NK-92 (cell line): ENCODE measurements around the gene OVOL3.
A peak's percentile ranks its signal among the peaks of the same experiment; 100 is the strongest.

ENCODE experiments used
- DNase-seq: peaks from one replicate; lab custom pipeline; 2025; ENCODE audit not compliant: unreplicated experiment; lab: John Stamatoyannopoulos, UW

OVOL3 gene

GRCh38 chr19:36099166-36099785, 11.7 kb upstream of the OVOL3 start:
- no peak for DNase-seq

DNA sequence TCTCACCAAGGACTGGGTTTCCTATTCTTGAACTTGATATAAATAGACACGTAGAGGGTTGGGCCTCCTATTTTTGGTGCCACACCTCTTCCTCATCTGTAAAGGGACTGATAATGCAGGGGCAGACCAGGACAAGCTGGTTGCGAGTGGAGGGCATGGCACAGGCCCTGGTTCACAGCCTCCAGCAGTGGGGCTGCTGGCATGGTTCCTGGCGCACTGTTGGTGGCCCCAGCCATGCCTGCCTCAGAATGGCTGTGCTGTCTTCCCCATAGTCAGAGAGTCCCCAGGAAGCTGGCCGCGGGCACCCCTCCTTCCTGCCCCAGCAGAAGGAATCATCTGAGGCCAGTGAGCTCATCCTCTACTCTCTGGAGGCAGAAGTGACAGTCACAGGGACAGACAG, 10.5 kb upstream of the OVOL3 start:
- no peak for DNase-seq

DNA sequence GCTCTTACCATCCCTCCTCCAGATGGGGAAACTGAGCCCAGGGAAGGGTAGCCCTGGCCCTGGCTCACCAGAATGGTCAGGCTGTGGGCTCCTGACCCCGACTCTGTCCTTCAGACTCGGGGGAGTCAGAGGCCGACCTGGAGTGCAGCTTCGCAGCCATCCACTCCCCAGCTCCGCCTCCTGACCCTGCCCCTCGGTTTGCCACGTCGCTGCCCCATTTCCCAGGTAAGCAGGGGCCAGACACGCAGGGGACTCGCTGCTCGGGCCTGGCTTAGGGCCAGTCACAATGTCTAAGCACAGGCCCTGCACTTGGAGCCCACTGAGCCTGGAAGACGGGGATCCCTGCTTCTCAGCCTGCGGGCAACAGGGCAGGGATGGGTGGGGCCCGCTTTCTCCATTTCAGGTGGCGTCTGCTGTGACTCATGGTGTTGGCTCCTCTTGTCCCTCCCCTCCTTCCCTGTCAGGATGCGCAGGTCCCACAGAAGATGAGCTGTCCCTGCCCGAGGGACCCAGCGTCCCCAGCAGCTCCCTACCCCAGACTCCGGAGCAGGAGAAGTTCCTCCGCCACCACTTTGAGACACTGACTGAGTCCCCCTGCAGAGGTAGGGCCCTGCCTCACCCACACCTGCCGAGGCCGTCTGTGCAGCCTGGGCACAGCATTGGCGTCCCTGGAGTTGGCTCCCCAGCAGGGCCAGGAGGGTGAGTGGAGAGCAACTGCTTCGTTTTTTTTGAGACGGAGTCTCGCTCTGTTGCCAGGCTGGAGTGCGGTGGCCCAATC, 9.2 kb upstream of the OVOL3 start:
- no peak for DNase-seq

GRCh38 chr19:36103040-36103626, 7.8 kb upstream of the OVOL3 start:
- DNase-seq = no peak

DNA sequence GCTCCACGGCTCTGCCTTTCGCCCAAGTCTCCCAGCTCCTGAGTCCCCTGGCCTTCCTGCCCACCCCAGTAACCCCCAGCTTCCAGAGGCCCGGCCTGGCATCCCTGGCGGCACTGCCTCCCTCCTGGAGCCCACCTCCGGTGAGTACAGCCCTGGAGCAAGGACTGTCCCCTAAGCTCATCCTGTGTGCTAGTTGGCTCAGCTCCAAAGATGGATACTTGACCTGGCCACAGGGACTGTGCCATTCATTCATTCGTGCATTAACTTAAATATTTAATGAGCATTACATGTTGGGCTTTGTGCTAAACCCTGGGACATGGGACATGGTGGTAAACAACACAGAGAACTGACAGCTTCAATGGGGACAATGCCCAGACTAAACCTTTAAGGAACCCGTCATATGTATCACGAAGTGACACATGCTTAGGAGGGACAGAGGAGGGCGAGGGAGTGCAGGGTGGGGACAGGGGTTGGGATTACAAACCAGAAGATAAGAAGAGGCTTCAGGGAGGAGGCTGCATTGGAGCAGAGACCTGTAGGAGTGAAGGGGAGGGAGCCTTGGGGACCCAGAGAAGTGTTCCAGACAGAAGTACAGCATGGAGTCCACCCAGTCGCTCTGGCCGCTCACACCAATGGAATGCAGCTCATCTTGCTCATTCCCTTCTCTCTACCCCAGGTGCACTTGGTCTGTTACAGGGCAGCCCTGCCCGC, 6.9 kb upstream of the OVOL3 start:
- no peak for DNase-seq

- no peak for DNase-seq
Measured at GRCh38 chr19:36106441-36106840, 4.5 kb upstream of the OVOL3 start.

- no peak for DNase-seq
Measured at GRCh38 chr19:36106991-36107390, 4.0 kb upstream of the OVOL3 start.

DNA sequence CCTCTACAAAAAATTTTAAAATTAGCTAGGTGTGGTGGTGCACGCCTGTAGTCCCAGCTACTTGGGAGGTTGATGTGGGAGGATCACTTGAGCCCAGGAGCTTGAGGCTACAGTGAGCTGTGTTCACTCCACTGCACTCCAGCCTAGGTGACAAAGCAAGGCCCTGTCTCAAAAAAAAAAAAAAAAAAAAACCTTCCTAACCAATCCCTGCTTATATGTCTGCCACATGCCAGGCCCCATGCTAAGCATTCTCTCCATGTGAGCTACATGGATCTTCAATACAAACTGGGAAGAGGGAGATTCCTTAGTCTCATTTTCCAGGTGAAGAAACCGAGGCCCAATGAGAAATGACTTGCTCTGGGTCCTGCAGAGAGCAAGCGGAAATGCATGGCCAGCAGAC, 2.3 kb upstream of the OVOL3 start:
- DNase-seq = no peak

- no peak for DNase-seq
Measured at GRCh38 chr19:36111200-36111539, 227 bp downstream of the OVOL3 start.

DNA sequence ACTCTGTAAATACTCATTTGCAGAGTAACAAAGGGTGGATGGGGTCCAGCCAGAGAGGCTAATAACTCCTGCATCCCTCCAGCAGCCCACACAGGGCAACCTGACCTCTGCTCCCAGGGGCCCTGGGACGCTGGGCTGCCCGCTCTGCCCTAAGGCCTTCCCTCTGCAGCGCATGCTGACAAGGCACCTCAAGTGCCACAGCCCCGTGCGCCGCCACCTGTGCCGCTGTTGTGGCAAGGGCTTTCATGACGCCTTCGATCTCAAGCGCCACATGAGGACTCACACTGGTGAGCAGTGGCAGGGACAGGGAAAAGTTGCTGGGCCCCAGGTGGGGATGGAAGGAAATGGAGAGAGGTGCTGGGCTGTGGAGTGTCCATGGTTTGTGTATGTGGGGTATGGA, 1.7 kb downstream of the OVOL3 start:
- no peak for DNase-seq

DNA sequence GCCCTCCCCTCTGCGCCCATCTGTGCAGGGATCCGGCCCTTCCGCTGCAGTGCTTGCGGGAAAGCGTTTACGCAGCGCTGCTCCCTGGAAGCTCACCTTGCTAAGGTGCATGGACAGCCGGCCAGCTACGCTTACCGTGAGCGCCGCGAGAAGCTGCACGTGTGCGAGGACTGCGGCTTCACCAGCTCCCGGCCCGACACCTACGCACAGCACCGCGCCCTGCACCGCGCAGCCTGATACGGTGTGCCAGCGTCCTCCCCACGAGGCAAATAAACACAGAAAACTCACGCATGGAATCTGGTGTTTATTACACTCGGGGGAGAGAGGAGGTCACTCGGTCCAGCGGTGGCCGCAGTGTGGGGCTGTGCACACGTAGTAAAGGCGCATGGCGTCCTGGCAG, 2.5 kb downstream of the OVOL3 start:
- no peak for DNase-seq

DNA sequence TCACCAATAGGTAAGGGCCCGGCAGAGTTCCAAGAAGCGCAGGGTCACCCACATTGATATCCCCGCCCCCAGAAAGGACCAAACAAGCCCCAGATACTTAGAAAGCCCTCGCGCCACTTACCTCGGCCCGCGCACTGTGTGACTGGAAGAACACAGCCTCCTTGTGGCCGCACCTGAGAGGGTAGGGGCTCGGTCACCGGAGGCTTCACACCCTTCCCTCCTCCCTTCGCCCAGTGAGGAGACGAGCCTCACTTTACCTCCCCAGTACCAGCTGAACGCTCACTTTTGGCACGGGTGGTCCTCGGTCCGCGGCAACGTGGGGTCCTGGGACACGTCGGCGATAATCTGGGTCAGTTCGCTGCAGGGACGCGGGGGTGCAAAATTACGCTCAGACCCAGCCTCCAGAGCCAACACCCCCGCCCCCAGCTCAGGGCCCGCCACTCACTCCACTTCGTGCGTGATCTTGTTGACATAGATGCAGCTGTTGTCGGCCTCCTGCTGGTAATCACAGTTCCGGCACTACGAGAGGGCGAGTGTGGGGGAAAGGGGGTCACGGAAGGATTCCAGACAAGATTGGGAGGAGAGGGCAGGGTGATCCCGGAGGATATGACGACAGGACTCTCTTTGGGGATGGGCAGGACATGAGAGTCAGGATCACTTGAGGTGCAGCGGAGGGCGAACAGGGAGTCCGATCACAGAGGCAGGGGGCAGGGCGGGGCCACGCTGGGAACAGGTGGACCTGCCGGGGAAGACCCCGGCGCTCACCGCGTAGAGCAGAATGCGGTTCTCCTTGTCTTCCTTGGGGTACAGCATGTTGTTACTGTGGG, 3.2 kb downstream of the OVOL3 start:
- no peak for DNase-seq

- DNase-seq = peak; percentile 98
Measured at GRCh38 chr19:36114721-36115452, 3.9 kb downstream of the OVOL3 start, which contains the start of gene POLR2I. TSS of gene POLR2I (minus strand) at chr19:36114875. CDS start at chr19:36114856, 19 bp downstream.

DNA sequence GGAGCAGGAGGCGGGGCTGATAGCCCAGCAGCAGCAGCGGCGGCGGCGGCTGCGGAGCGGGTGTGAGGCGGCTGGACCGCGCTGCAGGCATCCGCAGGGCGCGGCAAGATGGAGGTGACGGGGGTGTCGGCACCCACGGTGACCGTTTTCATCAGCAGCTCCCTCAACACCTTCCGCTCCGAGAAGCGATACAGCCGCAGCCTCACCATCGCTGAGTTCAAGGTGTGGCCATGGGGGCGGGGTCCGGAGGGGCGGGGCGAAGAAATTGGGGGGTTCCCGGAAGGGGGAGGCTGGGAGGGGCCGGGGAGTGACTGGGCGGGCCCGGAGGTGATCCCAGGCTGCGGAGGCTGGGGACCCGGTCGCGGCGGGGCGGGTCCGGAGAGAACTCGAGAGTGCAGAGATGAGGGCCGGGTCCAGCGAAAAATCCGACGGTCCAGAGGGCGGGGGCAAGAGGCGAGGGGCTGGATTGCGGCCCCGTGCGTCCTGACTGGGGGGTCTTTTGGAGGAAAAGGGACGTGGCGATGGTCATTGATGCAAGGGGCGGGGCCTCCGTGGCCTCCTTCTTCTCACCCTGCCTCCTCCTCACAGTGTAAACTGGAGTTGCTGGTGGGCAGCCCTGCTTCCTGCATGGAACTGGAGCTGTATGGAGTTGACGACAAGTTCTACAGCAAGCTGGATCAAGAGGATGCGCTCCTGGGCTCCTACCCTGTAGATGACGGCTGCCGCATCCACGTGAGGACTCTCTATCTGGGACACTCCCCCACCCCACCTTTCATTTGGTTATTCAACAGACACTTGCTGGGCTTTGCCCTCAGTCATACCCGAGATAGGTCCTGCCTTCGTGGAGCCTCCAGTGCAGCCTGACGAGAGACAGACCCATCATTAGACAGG, 4.8 kb downstream of the OVOL3 start, which contains the start of gene TBCB:
Gene TBCB (plus strand): TSS at position 16 of the 891 bp plus-strand sequence. CDS start 93 bp downstream, at position 109.
- DNase-seq = no peak

GRCh38 chr19:36116344-36116637, 5.3 kb downstream of the OVOL3 start:
- no peak for DNase-seq

GRCh38 chr19:36120092-36120983, 9.4 kb downstream of the OVOL3 start:
- DNase-seq = no peak

DNA sequence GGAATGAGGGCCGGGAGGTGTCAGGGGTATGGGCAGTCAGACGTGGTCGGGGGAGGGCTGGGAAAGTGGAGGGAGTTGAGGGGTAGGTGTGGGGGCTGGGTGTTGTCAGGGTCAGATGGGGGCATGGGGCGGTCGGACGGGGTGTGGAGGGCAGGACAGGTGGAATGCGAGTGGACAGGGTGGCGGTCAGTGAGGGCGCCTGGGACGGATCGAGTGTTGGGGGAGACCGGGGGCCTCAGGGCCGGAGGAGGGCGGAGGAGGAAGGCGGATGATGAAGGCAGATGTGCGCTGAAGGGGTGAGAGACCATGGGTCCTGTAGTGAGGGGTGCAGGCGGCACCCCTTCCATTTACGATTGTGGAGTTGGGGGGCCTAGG, 10.0 kb downstream of the OVOL3 start:
- no peak for DNase-seq

GRCh38 chr19:36121486-36122124, 10.7 kb downstream of the OVOL3 start:
- no peak for DNase-seq
